PC-3 (cell line): ENCODE measurements around the gene NHLRC2. TPM values are rescaled to one million over a fixed set of nuclear protein-coding genes. Genes with fewer than 3 reads are reported as not detected.

Source experiments
- ATAC-seq: fragments of 200-7000 bp; cut with Tn5 transposase; 2 replicates; pipeline ENCODE4 v1.9.1; 2020; ENCODE audit warnings: mild to moderate bottlenecking, moderate library complexity
- BruUV-seq: library from RNA; stranded (reverse); fragments of 400-500 nt; replicated peaks from 2 replicates; lab custom pipeline; 2021; lab: Mats Ljungman, UMichigan
- CTCF ChIA-PET: fragments of 300-600 bp; sonication (Branson Sonifier 250); formaldehyde crosslinking; loops from one replicate; lab custom pipeline; 2022; ENCODE audit warnings: antibody characterized with exemption; lab: Charles Lee
- POLR2A ChIA-PET: fragments of 300-600 bp; sonication (Branson Sonifier 250); formaldehyde crosslinking; loops from one replicate; lab custom pipeline; 2022; ENCODE audit warnings: antibody characterized with exemption; ENCODE audit not compliant: unreplicated experiment; lab: Charles Lee
- DNase-seq: peaks from one replicate; pipeline ENCODE4 v3.0.0-alpha.2; 2015
- H2AFZ ChIP-seq: fragments of 300-600 bp; sonication (generic); 2 replicates; pipeline ENCODE4 v1.6.0; 2016; ENCODE audit warnings: antibody characterized with exemption, low read length
- H3F3A ChIP-seq: fragments of 300-600 bp; sonication (generic); one replicate; pipeline ENCODE4 v1.6.0; 2017; ENCODE audit warnings: antibody characterized with exemption, low read length, control low read depth, mild to moderate bottlenecking; ENCODE audit not compliant: unreplicated experiment
- H3K27ac ChIP-seq: fragments of 300-600 bp; sonication (generic); 2 replicates; pipeline ENCODE4 v1.5.1; 2016; ENCODE audit warnings: mild to moderate bottlenecking, low read length
- H3K27me3 ChIP-seq: fragments of 300-600 bp; sonication (generic); 2 replicates; pipeline ENCODE4 v1.6.1; 2016; ENCODE audit warnings: low read length, mixed read lengths
- H3K36me3 ChIP-seq: fragments of 300-600 bp; sonication (generic); 2 replicates; pipeline ENCODE4 v1.6.1; 2016; ENCODE audit warnings: low read depth, mixed run types, low read length, mixed read lengths
- H3K4me1 ChIP-seq: fragments of 300-600 bp; sonication (generic); 2 replicates; pipeline ENCODE4 v1.5.1; 2016; ENCODE audit warnings: low read length; ENCODE audit not compliant: insufficient read depth
- H3K4me2 ChIP-seq: fragments of 300-600 bp; sonication (generic); 2 replicates; pipeline ENCODE4 v1.6.0; 2016; ENCODE audit warnings: low read length
- H3K4me3 ChIP-seq: fragments of 300-600 bp; sonication (generic); 2 replicates; pipeline ENCODE4 v1.5.1; 2016; ENCODE audit warnings: mild to moderate bottlenecking, low read length, mixed read lengths
- H3K79me2 ChIP-seq: fragments of 300-600 bp; sonication (generic); 2 replicates; pipeline ENCODE4 v1.6.1; 2017; ENCODE audit warnings: low read length, mixed read lengths
- H3K9ac ChIP-seq: fragments of 300-600 bp; sonication (generic); 2 replicates; pipeline ENCODE4 v1.6.0; 2016; ENCODE audit warnings: mild to moderate bottlenecking, low read length
- H3K9me2 ChIP-seq: fragments of 300-600 bp; sonication (generic); replicated peaks from 2 replicates; pipeline ENCODE4 v1.6.1; 2016; ENCODE audit warnings: mixed run types, low read length, mixed read lengths
- H3K9me3 ChIP-seq: fragments of 300-600 bp; sonication (generic); 2 replicates; pipeline ENCODE4 v1.6.1; 2016; ENCODE audit warnings: low read length, mixed read lengths
- H4K20me1 ChIP-seq: fragments of 300-600 bp; sonication (generic); 2 replicates; pipeline ENCODE4 v1.6.1; 2016; ENCODE audit warnings: low read length, mixed read lengths
- EZH2 ChIP-seq: fragments of 300-600 bp; sonication (generic); IDR thresholded peaks from one replicate; pipeline ENCODE4 v1.6.1; 2017; ENCODE audit warnings: antibody characterized with exemption, mild to moderate bottlenecking, low read length; ENCODE audit not compliant: unreplicated experiment
- EZH2phosphoT487 ChIP-seq: fragments of 300-600 bp; sonication (generic); IDR thresholded peaks from 2 replicates; pipeline ENCODE4 v1.6.1; 2018; ENCODE audit warnings: mild to moderate bottlenecking, antibody characterized with exemption, low read length, borderline replicate concordance
- intact Hi-C: fragments of 100-400 bp; cut with micrococcal nuclease; formaldehyde crosslinking; loops from 2 replicates; pipeline ENCODE4 v1.9.0; 2023
- total RNA-seq: library from RNA; depleted of rRNA; stranded (reverse); fragments of >200 nt; gene quantifications from 2 replicates; pipeline ENCODE4 v1.2.3, GENCODE V29; 2014
- TF ChIP-seq, protein P1 (sequence below): fragments of 300-600 bp; sonication (generic); conservative IDR thresholded peaks from 2 replicates; pipeline ENCODE4 v1.5.1; 2017; ENCODE audit warnings: antibody characterized with exemption, low read depth, mild to moderate bottlenecking, low read length

NHLRC2 gene
- total RNA-seq, 1 experiment from 2014 or later = 17.5 TPM

GRCh38 chr10:113891476-113891875 is 37.0 kb downstream of the NHLRC2 start:
- no peak for DNase-seq
- Histone ChIP-seq H3K36me3 (peaks cover 4% of the 10 kb centered on the region; the same call in 1 of the 2 replicates), H3K4me3 (no peak overlapping the region), H3K4me2 (no peak overlapping the region), H3K79me2 (no peaks in the 10 kb centered on the region), H3K9ac (no peak overlapping the region), H2AFZ (no peak overlapping the region), H3F3A (no peaks in the 10 kb centered on the region), H4K20me1 (peaks cover 10% of the 10 kb centered on the region; the same call in 1 of the 2 replicates), H3K9me3 (no peaks in the 10 kb centered on the region), H3K27ac (no peak overlapping the region), H3K27me3 (no peaks in the 10 kb centered on the region), H3K9me2 (no peaks in the 10 kb centered on the region), H3K4me1 (peaks cover 13% of the 10 kb centered on the region)
- POLR2A ChIA-PET = no interaction called here
- BruUV-seq = no TSS peak
- CTCF ChIA-PET = no interaction called here
- TF ChIP-seq, protein P1, sequence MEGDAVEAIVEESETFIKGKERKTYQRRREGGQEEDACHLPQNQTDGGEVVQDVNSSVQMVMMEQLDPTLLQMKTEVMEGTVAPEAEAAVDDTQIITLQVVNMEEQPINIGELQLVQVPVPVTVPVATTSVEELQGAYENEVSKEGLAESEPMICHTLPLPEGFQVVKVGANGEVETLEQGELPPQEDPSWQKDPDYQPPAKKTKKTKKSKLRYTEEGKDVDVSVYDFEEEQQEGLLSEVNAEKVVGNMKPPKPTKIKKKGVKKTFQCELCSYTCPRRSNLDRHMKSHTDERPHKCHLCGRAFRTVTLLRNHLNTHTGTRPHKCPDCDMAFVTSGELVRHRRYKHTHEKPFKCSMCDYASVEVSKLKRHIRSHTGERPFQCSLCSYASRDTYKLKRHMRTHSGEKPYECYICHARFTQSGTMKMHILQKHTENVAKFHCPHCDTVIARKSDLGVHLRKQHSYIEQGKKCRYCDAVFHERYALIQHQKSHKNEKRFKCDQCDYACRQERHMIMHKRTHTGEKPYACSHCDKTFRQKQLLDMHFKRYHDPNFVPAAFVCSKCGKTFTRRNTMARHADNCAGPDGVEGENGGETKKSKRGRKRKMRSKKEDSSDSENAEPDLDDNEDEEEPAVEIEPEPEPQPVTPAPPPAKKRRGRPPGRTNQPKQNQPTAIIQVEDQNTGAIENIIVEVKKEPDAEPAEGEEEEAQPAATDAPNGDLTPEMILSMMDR = no peak
- TF ChIP-seq EZH2phosphoT487 (no peak), EZH2 (no peak)
- no peak for ATAC-seq
- intact Hi-C loops = no loop called here

- Histone ChIP-seq H3K9ac (no peak overlapping the region), H4K20me1 (peaks cover 10% of the 10 kb centered on the region; the same call in 1 of the 2 replicates), H2AFZ (no peak overlapping the region), H3K4me3 (no peak overlapping the region), H3K27ac (no peak overlapping the region), H3K4me1 (peaks cover 13% of the 10 kb centered on the region), H3K27me3 (no peaks in the 10 kb centered on the region), H3K36me3 (no peaks in the 10 kb centered on the region), H3F3A (no peaks in the 10 kb centered on the region), H3K9me2 (no peaks in the 10 kb centered on the region), H3K79me2 (no peaks in the 10 kb centered on the region), H3K9me3 (no peaks in the 10 kb centered on the region), H3K4me2 (no peak overlapping the region)
- ChIA-PET CTCF (no interaction called here), POLR2A (no interaction called here)
- intact Hi-C loops = no loop called here
- TF ChIP-seq, protein P1 = no peak
- TF ChIP-seq EZH2phosphoT487 (no peak), EZH2 (no peak)
- no TSS peak for BruUV-seq
- DNase-seq (no peak), ATAC-seq (no peak)
Observed at GRCh38 chr10:113893570-113893969, 39.1 kb downstream of the NHLRC2 start.

GRCh38 chr10:113894581-113894980 is 40.1 kb downstream of the NHLRC2 start:
- BruUV-seq = no TSS peak

More at GRCh38 chr10:113894581-113894980, 40.1 kb downstream of the NHLRC2 start:
- Histone ChIP-seq H4K20me1 (peaks cover 10% of the 10 kb centered on the region; the same call in 1 of the 2 replicates), H3F3A (no peaks in the 10 kb centered on the region), H3K4me2 (no peak overlapping the region), H3K9me3 (no peaks in the 10 kb centered on the region), H3K4me3 (no peak overlapping the region), H3K36me3 (no peaks in the 10 kb centered on the region), H3K9ac (no peak overlapping the region), H2AFZ (no peak overlapping the region), H3K4me1 (peaks cover 13% of the 10 kb centered on the region), H3K27me3 (no peaks in the 10 kb centered on the region), H3K9me2 (no peaks in the 10 kb centered on the region), H3K79me2 (no peaks in the 10 kb centered on the region), H3K27ac (no peak overlapping the region)
- TF ChIP-seq, protein P1 = no peak
- TF ChIP-seq EZH2 (no peak), EZH2phosphoT487 (no peak)
- ChIA-PET POLR2A (interaction anchor here (0.8 kb wide), 1 partner anchor 185 kb away, joined by 7 read pairs; no protein-coding TSS in a partner anchor), CTCF (no interaction called here)
- DNase-seq = no peak
- intact Hi-C loops = loop anchor here (2.0 kb wide), 2 partner anchors 40 to 64 kb away; partner anchors contain the start of genes DCLRE1A and NHLRC2
- no peak for ATAC-seq
